HepG2 (cell line): ENCODE measurements around the gene MED13. TPM values are rescaled to one million over a fixed set of nuclear protein-coding genes. Genes with fewer than 3 reads are reported as not detected.
A peak's percentile ranks its signal among the peaks of the same experiment; 100 is the strongest.

Experiments
- ARNTL ChIP-seq: sonication (generic); formaldehyde crosslinking; IDR thresholded peaks from 2 replicates; pipeline ENCODE4 v1.4.0; 2020; ENCODE audit warnings: mild to moderate bottlenecking, missing genetic modification reagents
- IKZF4 ChIP-seq: sonication (generic); formaldehyde crosslinking; IDR thresholded peaks from 2 replicates; pipeline ENCODE4 v1.5.1; 2020; ENCODE audit warnings: borderline replicate concordance, mild to moderate bottlenecking, low read depth, missing genetic modification reagents; ENCODE audit errors: not compliant biosample characterization
- KDM1A ChIP-seq: IDR thresholded peaks from 2 replicates; pipeline ENCODE4 v1.6.1; 2016; ENCODE audit warnings: missing compliant biosample characterization
- NR3C1 ChIP-seq: sonication (generic); formaldehyde crosslinking; IDR thresholded peaks from 2 replicates; pipeline ENCODE4 v1.4.0; 2020; ENCODE audit warnings: missing genetic modification reagents
- SIN3A ChIP-seq: IDR thresholded peaks from 2 replicates; pipeline ENCODE4 v1.6.1; 2011; ENCODE audit warnings: low read depth, mild to moderate bottlenecking, control low read depth, low read length, borderline replicate concordance
- SMYD3 ChIP-seq: sonication (generic); formaldehyde crosslinking; IDR thresholded peaks from 2 replicates; pipeline ENCODE4 v1.8.1; 2023; ENCODE audit warnings: mild to moderate bottlenecking, missing genetic modification reagents
- TBL1XR1 ChIP-seq: fragments of 150-350 bp; IDR thresholded peaks from 2 replicates; pipeline ENCODE4 v1.6.1; 2014; ENCODE audit warnings: borderline replicate concordance, low read length; ENCODE audit not compliant: partially characterized antibody
- ZNF430 ChIP-seq: sonication (generic); formaldehyde crosslinking; IDR thresholded peaks from 2 replicates; pipeline ENCODE4 v1.9.0; 2021; ENCODE audit warnings: mild to moderate bottlenecking, missing genetic modification reagents
- polyA plus RNA-seq, 8 experiments: library from polyadenylated mRNA; depleted of rRNA in 3 of 8; stranded (reverse) in 7 of 8; unstranded in 1 of 8; fragments of >200 nt; fragmentation: Illumina TruSeq in 4 of 8; extraction: Trizol in 4 of 8; gene quantifications; 2 replicates each; pipeline versions ENCODE4 v1.2.1 to v1.2.3, GENCODE V29; 2011 to 2016; ENCODE audit warnings: low read depth in 4 of 8, missing spikeins in 1 of 8, mixed read lengths in 1 of 8; ENCODE audit not compliant: insufficient read depth in 1 of 8
- total RNA-seq, 5 experiments: library from RNA; depleted of rRNA; stranded (reverse); fragments of >200 nt; fragmentation: Illumina TruSeq; extraction: Trizol; gene quantifications; 2 replicates each; pipeline ENCODE4 v1.2.3, GENCODE V29; 2016; ENCODE audit warnings: low read depth in 1 of 5
- TF ChIP-seq, protein P1 (sequence below): sonication (generic); formaldehyde crosslinking; IDR thresholded peaks from 2 replicates; pipeline ENCODE4 v1.5.0; 2020; ENCODE audit warnings: mild to moderate bottlenecking, missing genetic modification reagents, borderline replicate concordance
- TF ChIP-seq, protein P2 (sequence below): sonication (generic); formaldehyde crosslinking; IDR thresholded peaks from 2 replicates; pipeline ENCODE4 v1.8.0; 2022; ENCODE audit warnings: missing genetic modification reagents, mild to moderate bottlenecking, moderate library complexity, borderline replicate concordance
- TF ChIP-seq, protein P3 (sequence below), 2 experiments: sonication (generic) in 1 of 2; formaldehyde crosslinking in 1 of 2; IDR thresholded peaks; 2 replicates each; pipeline versions ENCODE4 v1.6.1 to v1.9.0; 2014 to 2022; ENCODE audit warnings: antibody characterized with exemption in 1 of 2, borderline replicate concordance in 1 of 2, inconsistent platforms in 1 of 2, low read depth in 1 of 2, missing genetic modification reagents in 1 of 2
- TF ChIP-seq, protein P4 (sequence below): sonication (generic); formaldehyde crosslinking; IDR thresholded peaks from 2 replicates; pipeline ENCODE4 v1.4.0; 2020; ENCODE audit warnings: mild to moderate bottlenecking, low read depth, missing genetic modification reagents

The MED13 gene
- total and polyA plus RNA-seq, 2 of the 13 experiments (the other 11 are each of a cell fraction or from before 2014, with no cell fraction given) = 27.4 to 69.1 TPM

DNA sequence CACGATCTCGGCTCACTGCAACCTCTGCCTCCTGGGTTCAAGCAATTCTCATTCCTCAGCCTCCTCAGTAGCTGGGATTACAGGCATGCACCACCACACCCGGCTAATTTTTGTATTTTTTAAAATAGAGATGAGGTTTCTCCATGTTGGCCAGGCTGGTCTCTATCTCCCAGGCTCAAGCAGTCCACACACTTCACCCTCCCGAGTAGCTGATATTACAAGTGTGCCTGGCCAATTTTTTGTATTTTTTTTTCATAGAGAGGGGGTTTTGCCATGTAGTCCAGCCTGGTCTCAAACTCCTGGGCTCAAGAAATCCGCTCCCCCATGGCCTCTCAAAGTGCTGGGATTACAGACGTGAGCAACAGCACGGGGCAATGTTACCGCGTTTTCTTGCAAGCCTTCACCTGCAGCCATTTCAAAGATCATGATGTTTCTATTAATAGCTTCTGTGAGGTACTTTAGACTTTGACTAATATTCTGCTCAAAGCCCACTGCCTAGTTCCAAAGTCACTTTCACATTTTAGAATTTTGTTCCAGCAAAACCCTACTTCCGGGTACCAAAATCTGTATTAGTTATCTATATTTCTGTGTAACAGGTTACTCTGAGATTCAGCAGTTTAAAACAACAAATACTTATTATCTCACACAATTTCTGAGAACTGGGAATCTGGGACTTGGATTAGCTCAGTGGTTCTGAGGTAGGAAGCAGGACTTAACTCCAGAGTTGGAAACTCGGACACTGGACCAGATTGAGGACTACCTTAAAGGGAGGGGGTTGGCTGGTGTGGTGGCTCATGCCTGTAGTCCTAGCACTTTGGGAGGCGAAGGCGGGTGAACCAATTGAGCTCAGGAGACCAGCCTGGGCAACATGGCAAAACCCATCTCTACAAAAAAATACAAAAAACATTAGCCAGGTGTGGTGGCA, 12.0 kb upstream of the MED13 start (continued):
- TF ChIP-seq, protein P1, sequence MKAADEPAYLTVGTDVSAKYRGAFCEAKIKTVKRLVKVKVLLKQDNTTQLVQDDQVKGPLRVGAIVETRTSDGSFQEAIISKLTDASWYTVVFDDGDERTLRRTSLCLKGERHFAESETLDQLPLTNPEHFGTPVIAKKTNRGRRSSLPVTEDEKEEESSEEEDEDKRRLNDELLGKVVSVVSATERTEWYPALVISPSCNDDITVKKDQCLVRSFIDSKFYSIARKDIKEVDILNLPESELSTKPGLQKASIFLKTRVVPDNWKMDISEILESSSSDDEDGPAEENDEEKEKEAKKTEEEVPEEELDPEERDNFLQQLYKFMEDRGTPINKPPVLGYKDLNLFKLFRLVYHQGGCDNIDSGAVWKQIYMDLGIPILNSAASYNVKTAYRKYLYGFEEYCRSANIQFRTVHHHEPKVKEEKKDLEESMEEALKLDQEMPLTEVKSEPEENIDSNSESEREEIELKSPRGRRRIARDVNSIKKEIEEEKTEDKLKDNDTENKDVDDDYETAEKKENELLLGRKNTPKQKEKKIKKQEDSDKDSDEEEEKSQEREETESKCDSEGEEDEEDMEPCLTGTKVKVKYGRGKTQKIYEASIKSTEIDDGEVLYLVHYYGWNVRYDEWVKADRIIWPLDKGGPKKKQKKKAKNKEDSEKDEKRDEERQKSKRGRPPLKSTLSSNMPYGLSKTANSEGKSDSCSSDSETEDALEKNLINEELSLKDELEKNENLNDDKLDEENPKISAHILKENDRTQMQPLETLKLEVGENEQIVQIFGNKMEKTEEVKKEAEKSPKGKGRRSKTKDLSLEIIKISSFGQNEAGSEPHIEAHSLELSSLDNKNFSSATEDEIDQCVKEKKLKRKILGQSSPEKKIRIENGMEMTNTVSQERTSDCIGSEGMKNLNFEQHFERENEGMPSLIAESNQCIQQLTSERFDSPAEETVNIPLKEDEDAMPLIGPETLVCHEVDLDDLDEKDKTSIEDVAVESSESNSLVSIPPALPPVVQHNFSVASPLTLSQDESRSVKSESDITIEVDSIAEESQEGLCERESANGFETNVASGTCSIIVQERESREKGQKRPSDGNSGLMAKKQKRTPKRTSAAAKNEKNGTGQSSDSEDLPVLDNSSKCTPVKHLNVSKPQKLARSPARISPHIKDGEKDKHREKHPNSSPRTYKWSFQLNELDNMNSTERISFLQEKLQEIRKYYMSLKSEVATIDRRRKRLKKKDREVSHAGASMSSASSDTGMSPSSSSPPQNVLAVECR = no peak
- TF ChIP-seq KDM1A (CRISPR knock-in tag) (no peak), IKZF4 (CRISPR knock-in tag) (no peak), SIN3A (no peak), TBL1XR1 (no peak), NR3C1 (CRISPR knock-in tag) (no peak), SMYD3 (CRISPR knock-in tag) (0 out of 2 replicates have a peak, but pooled peaks have one; percentile 32), ARNTL (no peak), ZNF430 (CRISPR knock-in tag) (0 out of 2 replicates have a peak, but pooled peaks have one; percentile 13)
- TF ChIP-seq, protein P2, sequence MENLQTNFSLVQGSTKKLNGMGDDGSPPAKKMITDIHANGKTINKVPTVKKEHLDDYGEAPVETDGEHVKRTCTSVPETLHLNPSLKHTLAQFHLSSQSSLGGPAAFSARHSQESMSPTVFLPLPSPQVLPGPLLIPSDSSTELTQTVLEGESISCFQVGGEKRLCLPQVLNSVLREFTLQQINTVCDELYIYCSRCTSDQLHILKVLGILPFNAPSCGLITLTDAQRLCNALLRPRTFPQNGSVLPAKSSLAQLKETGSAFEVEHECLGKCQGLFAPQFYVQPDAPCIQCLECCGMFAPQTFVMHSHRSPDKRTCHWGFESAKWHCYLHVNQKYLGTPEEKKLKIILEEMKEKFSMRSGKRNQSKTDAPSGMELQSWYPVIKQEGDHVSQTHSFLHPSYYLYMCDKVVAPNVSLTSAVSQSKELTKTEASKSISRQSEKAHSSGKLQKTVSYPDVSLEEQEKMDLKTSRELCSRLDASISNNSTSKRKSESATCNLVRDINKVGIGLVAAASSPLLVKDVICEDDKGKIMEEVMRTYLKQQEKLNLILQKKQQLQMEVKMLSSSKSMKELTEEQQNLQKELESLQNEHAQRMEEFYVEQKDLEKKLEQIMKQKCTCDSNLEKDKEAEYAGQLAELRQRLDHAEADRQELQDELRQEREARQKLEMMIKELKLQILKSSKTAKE (CRISPR knock-in tag) = no peak
- TF ChIP-seq, protein P3, sequence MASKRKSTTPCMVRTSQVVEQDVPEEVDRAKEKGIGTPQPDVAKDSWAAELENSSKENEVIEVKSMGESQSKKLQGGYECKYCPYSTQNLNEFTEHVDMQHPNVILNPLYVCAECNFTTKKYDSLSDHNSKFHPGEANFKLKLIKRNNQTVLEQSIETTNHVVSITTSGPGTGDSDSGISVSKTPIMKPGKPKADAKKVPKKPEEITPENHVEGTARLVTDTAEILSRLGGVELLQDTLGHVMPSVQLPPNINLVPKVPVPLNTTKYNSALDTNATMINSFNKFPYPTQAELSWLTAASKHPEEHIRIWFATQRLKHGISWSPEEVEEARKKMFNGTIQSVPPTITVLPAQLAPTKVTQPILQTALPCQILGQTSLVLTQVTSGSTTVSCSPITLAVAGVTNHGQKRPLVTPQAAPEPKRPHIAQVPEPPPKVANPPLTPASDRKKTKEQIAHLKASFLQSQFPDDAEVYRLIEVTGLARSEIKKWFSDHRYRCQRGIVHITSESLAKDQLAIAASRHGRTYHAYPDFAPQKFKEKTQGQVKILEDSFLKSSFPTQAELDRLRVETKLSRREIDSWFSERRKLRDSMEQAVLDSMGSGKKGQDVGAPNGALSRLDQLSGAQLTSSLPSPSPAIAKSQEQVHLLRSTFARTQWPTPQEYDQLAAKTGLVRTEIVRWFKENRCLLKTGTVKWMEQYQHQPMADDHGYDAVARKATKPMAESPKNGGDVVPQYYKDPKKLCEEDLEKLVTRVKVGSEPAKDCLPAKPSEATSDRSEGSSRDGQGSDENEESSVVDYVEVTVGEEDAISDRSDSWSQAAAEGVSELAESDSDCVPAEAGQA (IDR thresholded peaks at IDR 0.05; ENCODE audit: low read depth) = no peak
- TF ChIP-seq, protein P3 (CRISPR knock-in tag; IDR thresholded peaks at IDR 0.05; ENCODE audit: borderline replicate concordance) = no peak
- TF ChIP-seq, protein P4, sequence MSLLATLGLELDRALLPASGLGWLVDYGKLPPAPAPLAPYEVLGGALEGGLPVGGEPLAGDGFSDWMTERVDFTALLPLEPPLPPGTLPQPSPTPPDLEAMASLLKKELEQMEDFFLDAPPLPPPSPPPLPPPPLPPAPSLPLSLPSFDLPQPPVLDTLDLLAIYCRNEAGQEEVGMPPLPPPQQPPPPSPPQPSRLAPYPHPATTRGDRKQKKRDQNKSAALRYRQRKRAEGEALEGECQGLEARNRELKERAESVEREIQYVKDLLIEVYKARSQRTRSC (CRISPR knock-in tag) = no peak
